ENCODE results near the gene NDST4.

Gene NDST4

DNA sequence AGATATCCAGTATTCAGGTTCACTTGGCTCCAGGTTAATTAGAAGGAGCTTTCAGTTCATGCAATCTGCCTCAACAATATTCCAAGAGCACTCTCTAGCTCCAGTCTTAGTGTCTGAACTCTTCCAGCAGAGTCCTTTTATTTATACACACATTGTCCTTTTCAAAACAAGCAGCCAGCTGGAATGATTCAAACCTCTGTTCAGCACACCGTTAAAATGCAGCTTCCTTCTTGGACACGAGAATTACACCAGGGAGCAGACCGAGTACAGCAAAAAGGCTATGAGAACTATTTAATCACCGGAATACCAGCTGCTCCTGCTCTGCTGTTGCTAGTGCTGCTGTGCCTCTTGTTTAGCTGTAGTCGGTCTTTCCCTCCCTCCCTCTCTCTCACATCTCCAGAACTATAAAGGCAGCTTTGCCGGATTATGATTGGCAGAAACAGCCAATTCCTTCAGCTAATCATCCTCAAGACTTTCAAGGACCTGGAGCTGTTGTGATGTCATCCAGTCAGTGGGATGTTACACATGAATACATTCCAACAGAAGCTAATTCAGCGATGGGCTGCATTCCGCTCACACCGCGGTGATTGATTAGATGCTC, at the start of gene NDST4:
NDST4 (minus strand) TSS at position 115 of the 601 bp plus-strand sequence. CDS start 36,584 bp downstream, outside the sequence.
- DNase-seq: no peak

DNA sequence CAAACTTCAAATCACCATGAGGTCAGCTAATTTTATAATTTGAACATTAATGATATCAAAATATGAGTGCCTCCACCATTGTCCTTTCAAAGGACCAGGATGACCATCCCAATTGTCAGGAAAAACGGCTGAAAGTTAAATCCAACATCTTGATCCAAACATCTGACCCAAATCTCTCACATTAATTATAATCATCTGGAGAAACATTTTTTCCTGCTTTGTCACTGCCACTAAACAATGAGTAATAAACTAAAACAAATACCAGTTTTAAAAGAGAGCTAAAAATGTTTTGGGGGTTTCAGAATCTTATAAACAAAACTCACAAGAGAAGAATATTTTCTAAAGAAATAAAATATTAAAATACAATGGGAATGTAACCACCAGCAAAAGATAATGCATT, 45.7 kb upstream of the NDST4 start:
- no peak for DNase-seq

DNA sequence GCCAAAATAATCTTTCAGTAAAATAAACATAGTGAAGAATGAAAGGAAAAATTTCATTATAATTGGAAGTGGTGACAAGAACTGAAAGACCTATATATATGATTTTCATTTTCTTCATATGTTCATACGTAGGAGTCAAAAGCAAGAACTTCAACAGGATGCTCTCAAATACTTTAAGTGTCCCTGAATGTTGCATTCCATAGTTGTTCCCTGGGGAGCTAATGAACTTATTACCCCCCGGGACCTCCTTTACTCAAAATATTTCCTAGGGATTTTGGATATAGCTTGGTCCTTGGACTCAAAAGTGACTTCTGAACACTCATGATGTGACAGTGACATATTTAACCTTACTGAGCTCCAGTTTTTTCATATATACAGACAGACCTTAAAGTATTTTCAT, 44.9 kb upstream of the NDST4 start:
- DNase-seq: no peak

DNA sequence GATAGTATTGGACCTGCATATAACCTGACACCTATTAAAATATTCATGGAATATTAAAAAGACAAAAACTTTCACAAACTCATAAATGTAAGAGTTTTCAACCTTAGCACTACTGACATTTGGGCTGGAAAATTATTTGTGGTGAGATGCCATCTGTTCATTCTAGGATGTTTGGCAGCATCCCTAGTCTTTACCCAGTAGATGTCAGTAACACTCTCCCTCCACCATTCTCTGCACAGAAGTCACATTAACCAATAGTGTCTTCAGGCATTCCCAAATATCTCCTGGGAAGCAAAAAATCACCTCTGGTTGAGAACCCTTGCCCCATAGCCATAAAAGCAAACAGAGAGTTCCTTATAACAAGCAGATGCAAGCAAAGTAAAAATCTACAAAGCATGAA, 41.4 kb upstream of the NDST4 start:
- no peak for DNase-seq

DNA sequence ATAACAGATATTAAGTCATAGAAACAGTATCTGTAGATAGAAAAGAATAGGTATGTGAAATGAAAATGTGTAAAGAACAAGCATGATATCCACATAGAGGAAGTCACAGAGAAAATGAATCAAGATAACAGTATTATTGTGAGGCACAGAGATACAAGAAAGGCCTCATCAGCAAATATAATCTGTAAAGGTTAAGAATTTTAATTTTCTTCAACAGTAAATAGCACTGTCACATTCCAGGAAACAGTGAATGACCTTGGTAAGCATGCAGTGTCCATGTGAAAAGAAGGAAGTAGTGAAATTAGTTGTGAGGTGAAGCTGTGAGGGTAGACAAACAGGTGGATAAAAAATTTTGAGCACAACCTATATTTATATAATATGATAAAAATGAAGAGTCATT, 39.5 kb upstream of the NDST4 start:
- no peak for DNase-seq

DNA sequence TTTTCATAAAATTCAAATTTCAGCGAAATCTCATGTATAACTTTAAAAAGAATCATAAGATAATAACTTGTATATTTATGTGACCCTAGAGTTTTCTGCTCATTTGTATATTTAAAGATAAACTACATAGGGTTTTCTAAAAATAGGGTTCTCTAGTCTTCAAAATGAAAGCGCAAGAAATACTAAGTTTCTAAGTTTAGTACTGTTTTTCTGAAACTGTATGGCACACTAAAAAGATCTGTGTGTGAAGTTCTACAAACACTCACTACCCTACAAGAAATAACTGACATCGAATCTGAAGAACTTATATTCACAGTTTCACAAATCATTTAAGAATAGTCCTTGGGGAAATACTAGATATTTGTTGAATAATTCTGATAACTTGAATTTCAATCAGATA, 38.7 kb upstream of the NDST4 start:
- DNase-seq: no peak

DNA sequence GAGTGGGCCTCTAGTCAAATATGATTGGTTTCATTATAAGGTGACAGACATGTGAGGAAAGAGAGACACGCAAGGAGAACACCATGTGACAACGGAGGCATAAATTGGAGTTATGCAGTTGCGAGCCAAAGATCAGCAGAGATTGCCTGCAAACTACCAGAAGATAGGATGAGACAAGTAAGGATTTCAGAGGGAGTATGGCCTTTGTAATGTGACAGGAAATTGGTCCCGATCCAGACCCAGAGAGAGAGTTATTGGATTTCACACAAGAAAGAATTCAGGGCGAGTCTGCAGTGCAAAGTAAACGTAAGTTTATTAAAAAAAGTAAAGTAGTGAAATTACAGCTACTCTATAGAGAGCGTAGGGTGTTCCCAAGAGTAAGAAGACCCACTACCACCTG, 35.7 kb upstream of the NDST4 start:
- no peak for DNase-seq

DNA sequence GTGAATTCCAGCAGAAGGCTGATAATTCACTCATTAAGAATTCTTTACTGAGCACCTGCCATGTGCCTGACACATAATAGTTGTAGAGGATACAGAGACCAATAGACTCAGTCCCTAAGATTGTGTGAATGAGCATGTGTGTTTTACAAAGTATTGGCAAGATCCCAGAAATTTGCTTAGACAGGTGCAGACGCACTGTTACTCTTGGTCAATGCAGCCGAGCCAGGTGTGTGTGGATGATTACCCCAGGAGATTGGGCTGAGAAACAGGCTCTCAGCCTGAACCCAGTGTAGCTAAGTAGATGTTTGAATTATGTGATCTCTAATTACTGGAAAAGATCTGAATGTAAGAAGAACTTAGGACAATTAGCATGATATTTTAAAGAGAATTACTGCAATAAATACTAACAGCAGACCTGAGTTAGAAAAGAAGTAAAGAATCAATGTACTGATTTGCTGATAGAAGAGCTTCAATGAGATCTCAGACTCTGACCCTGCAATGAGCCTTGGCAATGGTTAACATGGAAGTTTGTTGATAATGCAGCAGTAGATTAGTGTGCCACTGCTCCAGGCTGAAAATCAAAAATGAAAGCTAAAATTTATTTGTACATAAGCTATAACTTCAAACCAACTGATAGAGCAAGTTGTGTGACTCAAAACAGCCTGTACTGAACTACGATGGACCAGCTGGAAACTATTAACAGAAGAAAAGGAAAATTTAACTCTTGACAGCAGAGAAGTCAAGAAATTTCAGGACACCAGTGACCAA, 32.2 kb upstream of the NDST4 start:
- no peak for DNase-seq

DNA sequence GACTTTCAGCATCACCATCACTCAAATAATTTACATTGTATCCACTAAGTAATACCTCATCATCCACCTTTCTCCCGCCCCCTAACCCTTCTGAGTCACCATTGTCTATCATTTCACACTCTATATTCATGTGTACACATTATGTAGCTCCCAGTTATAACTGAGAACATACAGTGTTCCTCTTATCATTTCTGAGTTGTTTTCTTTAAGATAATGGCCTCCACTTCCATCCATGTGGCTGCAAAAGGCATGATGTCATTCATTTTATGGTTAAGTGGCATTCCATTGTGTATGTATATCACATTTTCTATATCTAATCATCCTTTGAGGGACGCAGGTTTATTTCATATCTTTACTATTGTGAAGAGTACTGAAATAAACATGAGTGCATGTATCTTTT, 14.6 kb upstream of the NDST4 start:
- DNase-seq: no peak

DNA sequence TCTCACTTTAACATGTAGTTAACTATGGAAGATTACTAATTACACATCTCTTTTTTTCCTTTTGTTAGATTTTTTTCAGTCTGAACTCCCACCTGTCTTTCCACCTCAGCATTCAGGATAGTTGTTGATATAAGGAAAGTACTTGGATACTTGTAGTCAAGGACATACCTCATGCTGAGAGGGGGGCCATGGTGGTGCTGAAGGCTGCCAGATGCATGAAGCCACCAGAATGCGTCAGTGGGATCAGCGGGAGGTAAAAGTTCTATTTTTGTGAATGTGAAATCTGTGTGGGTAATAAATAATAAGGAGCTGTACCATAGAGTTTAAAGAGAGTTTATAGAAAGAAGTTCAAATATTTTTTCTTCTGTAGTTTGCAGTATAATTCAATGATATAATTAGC, 13.1 kb upstream of the NDST4 start:
- no peak for DNase-seq

DNA sequence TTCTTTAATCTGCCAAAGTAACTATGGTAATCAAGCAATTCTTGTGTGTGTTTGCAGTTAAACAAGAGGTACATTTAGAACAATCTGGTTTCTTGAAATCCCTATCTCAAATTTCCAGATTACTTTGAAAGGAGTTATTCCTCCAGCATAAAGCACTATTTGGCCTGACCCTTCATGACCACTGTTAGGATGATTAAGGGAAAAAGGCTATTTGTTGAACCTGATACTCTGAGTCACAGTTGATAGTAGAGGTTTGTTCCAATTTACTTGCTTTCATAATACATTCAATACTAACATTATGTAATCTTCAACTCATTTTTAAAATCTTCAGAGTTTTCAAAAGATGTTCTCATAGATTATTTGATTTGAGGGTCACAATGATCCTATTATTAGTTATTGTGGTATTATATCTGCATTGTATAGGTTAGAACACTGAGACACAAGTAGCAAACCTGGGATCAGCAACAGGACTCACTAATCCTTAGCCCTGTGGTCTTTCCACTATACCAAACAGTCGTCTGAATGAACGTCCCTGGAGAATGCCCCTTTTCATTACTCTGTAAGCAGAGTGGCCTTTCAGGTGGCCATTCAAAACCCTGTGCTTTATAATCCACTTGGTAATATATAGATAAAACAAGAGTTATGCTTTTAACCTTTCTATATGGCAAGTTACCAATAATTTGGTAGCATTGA, 8.1 kb upstream of the NDST4 start:
- no peak for DNase-seq

DNA sequence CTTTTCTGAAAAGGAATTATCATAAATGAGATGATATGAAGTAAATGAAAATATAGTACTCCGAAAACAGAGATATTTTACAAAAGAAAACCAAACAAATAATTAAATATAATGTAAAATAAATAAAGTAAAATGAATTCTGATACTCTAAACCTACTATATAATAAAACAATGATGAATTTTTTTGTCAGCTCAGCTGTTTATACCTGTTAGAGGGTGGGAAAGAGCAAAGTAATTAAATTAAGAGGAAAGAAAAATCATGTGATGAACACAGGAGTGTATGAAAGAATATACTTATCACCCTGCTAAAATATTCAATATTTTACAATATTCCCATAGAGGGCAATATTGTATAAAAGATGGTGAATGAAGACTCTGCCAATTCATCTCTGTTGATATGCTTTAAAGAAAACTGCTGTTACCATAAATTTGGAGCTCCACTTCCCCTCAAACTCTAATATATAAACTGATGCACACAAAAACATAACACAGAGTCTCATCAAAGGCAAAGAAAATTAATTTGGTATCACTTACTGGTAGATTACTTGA, 6.5 kb upstream of the NDST4 start:
- no peak for DNase-seq

DNA sequence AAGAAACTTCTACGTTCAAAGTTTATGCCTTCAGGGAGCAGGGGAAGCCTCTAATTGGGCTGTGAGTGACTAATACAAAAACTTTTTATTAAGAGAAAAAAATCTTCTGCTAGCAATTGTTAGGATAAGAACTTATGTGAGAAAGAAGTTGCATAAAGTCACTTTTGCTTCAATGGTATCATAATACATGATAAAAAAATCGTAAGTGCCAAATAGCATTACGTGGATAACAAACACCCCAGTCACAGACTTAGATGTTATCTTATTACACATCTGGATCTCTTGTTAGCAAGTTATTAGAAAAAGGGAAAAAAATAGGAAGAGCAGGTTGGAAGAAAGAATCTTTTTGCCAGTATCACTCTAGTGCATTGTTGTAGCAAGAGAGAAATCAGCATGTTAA, 4.2 kb upstream of the NDST4 start:
- no peak for DNase-seq

DNA sequence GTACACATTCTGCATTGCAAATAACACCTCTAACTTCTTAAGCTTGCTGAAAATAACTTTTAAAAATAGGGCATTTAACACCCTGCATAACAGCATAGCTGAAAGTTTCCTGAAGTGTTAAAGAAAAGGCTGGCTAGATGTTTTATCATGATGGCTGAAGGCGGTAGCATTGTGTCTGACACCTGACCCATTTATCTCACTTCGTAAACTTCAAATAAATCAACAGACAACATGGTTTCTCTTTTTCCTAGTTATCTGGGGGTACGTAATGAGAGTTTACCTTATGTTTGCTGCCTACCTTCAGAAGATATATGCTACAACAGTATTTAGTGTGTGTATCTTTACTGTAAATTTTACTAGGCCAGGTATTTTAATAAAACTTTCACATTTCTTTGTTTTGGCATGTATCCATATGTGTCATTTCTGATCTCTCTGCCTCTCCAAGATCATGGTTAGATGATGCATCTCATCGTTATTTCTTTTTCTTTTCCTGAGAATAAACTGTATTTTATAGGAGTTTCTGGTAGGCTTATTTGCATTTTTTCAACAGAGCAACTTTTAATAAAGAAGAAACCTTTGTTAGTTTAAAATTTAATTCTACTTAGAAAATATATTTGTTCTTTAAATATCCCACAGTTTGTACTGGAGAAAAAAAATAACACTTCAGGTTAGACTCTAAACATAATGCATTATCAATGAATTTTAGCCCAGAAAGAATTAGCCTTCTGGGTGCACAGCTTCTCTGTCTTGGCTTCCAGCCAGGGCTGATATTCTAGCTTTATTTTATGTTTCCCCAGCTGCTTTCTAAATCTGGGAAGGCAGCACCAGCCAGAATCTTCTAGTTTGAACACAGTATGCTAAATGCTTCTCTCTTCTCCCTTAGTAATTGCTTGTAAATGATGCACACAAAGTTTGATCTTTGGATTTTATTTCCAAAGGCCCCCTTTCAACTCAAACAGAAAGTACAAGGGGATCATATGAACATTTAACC, 2.9 kb downstream of the NDST4 start:
- DNase-seq: no peak

DNA sequence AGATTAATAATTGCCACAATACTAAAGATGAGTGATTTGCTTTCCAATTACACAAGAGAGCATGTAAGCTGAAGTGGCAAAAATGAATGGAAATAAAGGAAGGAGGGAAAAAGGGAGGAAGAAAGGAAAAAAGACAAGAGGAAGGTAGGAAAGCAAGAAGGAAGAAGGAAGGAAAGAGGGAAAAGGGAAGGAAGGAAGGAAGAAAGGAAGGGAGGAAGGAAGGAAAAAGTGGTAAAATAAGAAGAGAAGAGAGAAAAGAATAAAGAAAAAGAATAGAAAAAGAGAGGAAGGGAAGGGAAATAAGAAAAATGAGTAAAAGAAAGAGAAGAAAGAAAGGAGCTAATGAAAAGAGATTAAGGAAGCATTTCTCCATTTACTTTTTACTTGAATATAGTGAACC, 4.6 kb downstream of the NDST4 start:
- no peak for DNase-seq

DNA sequence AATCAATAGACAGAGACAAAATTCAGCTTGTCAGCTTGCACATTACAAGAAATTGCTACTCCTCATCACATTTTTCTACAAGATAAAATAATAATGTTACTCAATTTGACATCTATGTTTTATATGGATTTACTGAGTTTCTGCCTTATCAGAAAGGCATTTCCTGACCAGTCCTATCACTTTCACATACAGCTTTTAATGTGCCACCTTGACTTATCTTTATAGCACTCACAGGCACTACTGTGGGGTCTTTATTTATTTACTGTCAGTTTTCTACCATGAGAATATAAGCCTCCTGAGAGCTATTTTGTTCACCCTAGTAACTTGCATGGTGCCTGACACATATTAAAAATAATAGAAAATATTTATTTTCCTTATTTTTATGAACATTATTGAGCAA, 6.0 kb downstream of the NDST4 start:
- DNase-seq: no peak

DNA sequence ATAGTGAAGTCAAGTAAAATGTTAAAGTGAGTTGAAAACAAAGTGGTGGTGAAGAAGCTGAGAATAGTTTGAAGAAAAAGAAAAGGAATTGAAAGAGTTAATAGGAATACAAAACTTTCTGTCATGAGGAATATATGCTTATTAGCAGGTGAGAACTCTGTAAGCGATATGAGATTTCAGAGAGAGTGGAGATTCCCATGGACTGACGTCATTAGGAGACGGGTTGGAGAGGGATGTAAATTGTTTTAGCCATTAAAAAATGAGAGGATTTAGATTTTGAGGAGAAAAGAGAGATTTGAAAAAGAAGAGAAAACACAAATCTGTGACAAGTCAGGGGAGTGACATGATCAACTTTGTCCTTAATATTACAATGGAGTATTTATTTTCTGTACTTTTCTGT, 11.7 kb downstream of the NDST4 start:
- DNase-seq: no peak

DNA sequence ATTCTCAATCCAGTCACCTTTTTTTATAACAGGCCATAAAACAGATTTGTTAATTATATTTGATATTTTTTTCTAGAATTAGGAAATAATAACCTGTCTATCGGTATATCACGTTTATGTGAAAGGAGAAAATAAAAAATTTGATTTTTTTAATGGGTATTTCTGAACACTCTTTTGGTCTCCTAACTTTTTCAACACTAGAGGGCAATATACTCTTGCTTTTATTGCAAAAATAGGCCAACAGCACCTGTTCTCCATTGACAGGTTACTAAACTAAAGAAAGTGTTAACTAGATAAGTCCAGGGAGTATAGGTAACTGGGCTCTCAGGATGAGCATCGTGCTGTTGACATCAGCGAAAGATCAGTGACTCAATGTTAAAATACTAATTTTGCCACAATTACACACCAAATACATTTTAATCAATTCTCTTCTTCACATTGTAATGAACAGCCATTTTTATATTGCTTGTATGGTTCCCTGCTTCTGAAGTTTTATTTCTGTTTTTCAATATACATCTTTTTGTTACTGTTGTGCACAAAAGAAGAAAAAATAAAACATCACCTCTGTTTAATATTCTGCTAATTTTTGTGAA, 22.8 kb downstream of the NDST4 start:
- no peak for DNase-seq

DNA sequence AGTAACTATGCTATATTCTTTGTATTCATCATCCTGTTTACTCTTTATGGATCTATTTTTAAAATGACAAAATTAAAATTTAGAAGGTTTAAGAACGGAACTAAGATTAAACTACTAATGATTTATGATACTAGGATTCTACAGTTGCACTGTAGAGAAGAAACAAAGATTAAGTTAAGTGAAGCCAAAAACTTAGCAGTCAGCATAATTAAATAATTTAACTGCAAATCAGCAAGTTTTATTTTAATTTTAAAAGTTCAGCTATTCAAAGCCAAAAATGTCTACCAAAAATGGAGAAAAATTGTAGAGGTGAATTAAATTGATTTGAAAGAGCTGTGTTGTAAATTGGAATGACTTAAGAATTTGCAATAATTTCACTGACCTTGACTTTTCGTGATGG, 30.8 kb downstream of the NDST4 start:
- DNase-seq: no peak

DNA sequence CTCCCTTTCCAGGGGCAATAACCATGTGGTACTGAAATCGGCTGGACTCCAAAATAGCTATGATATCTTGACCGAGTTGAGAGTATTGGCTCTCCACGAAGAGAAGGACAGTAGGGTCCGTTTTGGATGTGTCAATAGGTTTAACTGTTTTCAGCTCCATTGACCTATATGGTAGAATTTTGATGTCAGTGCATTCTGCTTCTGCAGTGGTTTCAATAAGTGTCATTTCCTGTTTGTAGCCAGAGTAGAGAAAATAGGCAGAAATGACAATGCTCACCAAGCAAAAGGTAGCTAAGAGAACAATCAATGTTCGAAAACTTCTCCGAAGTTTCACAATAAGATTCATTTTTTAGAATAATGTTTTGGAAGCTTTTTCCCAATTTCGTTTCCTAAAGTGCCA, 36.7 kb downstream of the NDST4 start:
- DNase-seq: no peak

DNA sequence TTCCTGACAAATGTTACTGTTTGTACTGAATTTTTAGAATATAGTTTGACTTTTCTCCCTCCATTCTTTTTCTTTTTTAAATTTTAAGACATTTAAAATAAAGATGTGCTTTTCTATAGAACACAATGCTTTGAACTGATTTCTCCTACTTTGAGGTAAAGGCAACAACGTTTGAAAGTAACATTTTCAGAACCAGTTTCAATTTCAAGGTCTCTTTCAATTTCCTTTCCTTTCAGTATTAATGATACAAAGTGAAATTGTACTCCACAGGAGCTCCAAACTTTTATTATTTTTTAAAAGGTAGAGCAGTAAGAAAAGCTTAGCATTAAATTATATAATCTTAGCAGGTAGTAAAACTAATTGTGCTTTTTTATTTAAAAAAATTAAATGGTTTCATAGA, 54.9 kb downstream of the NDST4 start:
- no peak for DNase-seq

DNA sequence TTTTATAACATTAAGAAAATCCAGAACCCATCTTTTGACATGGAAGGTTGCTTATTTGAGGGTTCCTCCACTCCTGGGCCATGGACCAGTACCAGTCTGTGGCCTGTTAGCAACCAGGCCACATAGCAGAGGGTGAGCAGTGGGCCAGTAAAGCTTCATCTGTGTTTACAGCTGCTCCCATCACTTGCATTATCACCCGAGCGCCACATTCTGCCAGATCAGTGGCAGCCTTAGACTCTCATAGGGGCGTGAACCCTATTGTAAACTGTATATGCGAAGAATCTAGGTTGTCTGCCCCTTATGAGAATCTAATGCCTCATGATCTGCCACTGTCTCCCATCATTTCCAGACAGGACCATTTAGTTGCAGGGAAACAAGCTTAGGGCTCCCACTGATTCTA, 58.6 kb downstream of the NDST4 start:
- DNase-seq: no peak

All from stimulated activated CD8-positive, alpha-beta memory T cell treated with anti-CD3 and anti-CD28 coated beads, Interleukin-4, amount 100 ng/mL, for 48 hours (primary cell).